GM18507 (cell line): Measurements from ENCODE around the gene ST6GALNAC3.

ENCODE experiments used
- DNase-seq: peaks from one replicate; pipeline ENCODE4 v3.0.0; 2011; ENCODE audit warnings: low read depth; ENCODE audit not compliant: insufficient read length; ENCODE audit errors: extremely low spot score
- FAIRE-seq: peaks from 2 replicates; lab custom pipeline; 2011; peaks lifted over from hg19 to GRCh38; lab: Jason Lieb, UNC

The ST6GALNAC3 gene

DNA sequence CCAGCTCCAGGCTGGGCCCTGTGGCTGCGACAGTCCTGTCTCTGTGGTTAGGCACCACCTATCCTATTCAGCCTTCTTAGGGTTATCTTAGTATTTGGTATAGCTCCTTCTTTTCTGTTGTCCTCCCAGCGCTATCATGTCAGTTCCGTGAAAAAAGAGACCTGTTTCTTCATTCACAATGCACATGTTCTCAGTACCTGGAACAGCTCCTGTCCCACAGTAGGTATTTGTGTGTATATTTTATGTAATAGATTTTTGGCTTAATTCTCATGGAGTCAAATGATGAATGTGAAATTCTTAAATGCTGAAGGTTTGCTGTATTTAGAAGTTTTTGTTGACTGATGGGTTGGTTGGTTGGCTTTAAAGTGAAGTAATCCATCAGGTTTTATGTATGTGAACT is 279.7 kb downstream of the ST6GALNAC3 start:
- DNase-seq: no peak
- FAIRE-seq: no peak

- no peak for DNase-seq
- FAIRE-seq: no peak
Measured at GRCh38 chr1:76366726-76367125, 292.2 kb downstream of the ST6GALNAC3 start.

DNA sequence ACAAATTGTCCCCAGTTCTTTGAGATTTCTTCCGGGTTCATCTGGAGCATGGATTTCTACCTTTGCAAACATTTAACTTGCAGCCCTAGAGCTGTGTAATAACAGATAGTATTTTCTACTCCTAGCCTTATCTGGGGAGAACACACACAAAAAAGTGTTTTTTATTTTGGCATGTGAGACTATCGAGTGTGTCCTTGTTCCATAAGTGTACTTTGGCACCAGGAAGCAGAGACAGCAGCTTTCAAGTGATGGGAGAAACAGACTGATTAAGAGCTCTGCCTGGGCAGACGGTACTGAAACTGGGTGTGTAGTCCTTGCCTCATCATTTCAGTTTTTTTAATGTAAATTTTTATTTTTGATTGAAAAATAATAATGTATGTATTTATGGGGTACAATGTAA is 297.4 kb downstream of the ST6GALNAC3 start:
- FAIRE-seq (no peak), DNase-seq (no peak)

DNA sequence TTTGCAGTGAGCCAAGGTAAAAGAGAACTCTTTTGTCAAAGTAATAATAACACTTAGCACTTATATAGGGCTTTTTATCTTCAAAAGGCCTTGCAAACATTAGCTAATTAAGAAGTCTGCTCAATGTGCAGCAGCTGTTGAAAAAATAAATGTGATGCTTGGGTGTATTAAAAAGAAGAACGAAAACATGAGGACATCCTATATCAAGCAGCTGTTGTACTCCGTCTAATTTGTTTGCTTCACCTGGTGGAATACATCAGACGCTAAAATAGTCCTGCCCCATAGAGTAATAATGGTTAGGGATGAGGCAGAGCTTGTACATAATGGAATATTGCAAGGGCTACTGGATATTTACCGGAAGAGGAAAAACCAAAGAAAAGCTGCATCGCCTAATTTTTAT is 299.5 kb downstream of the ST6GALNAC3 start:
- no peak for FAIRE-seq

DNA sequence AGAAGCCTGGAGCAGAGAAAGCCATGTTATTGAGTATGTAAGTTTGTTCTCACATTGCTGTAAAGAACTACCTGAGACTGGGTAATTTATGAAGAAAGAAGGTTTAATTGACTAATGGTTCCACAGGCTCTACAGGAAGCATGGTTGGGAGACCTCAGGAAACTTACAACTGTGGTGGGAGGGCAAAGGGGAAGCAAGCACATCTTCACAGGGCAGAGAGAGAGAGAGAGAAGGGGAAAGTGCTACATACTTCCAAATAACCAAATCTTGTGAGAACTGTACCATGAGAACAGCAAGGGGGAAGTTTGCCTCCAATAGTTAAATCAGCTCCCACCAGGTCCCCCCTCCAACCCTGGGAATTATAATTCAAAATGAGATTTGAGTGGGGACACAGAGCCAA is 302.7 kb downstream of the ST6GALNAC3 start:
- FAIRE-seq (no peak), DNase-seq (no peak)

More for the DNA sequence above, 299.5 kb downstream of the ST6GALNAC3 start:
- no peak for DNase-seq

GRCh38 chr1:76379506-76379905 is 305.0 kb downstream of the ST6GALNAC3 start:
- FAIRE-seq (no peak), DNase-seq (no peak)

DNA sequence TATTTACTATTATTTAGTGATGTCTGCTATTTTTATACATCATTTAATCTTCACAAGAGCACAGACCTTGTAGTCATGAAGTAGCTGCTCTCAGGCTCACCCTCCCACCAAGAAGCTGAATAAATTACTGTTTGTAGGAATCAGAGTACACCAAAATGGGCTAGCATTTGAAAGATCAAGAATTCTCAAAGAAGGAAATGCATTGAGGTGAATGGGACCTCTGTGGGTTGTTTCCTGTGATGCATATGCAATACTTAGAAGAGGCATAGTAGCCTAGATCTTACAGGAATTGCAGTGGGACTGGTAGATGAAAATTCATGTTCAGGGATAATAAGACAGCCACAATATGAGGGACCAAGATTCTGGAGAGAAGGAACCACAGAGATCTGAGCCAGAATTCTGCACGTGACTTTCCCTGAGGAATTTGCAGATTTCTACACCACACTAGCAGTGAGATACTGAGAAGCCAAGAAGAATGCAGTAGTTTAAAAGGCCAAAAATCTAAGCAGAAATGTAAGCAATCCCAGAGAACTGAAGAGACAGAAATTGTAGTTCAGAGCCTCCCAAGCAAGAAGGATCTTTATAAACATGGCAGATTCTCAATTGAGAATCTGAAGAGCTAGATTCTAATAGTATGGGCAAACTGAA is 307.0 kb downstream of the ST6GALNAC3 start:
- no peak for FAIRE-seq
- DNase-seq: no peak

GRCh38 chr1:76388261-76388660 is 313.7 kb downstream of the ST6GALNAC3 start:
- no peak for FAIRE-seq
- no peak for DNase-seq

GRCh38 chr1:76390456-76390855 is 315.9 kb downstream of the ST6GALNAC3 start:
- DNase-seq (no peak), FAIRE-seq (no peak)

DNA sequence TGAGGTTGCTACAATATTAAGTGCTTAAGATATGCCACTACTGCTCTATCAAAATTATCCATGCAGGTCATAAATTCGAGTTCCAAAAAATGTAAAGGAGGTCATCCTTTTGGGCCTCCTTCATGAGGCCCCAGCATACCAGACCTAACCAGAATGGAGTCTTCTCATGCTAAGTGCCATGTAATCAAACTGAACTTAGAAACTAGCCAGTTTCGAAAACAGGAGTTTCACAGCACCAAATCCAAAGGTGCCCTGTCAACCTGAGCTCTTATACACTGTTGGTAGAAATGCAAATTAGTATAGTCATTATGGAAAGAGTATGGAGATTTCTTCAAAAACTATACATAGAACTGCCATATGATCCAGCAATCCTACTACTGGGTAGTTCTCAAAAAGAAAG is 320.5 kb downstream of the ST6GALNAC3 start:
- FAIRE-seq (no peak), DNase-seq (no peak)

DNA sequence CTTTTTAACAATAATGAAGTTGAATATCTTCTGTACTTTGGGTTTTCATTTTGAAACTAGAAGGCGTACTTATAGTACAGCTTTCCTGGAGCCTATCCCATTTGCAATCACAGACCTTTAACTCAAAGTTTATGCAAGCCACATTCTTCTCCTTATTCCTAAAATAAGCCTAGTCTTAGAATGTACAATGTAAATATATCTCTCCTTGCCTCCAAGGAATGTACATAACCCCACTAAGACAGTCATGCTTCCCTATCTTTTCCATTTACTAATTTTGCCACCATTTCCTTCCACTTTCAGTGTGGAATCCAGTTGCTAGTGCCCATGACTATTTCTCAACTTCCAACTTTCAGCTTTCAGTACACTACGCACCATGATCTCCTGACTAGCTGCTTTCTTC is 327.6 kb downstream of the ST6GALNAC3 start:
- DNase-seq (no peak), FAIRE-seq (no peak)

DNA sequence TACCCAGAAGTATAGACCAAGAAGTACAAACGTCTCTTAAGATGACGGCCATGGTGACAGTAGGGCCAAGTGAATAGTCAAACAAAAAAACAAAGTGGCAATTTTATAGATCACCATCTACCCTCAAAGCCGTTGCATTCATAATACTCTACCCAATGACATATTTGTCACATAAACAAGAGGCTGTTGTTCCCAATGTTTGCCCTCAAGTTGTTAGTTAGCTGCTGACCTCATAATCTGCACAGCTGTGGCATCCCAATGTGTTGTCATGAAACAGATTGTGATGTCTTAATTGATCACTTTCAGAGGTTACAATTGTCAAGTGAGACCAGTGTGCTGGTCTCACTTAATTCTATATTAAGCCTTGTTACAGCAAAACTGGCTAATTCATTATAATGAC is 333.8 kb downstream of the ST6GALNAC3 start:
- DNase-seq: no peak
- FAIRE-seq: no peak

GRCh38 chr1:76410499-76410898 is 336.0 kb downstream of the ST6GALNAC3 start:
- FAIRE-seq (no peak), DNase-seq (no peak)

GRCh38 chr1:76418531-76418930 is 344.0 kb downstream of the ST6GALNAC3 start:
- FAIRE-seq (no peak), DNase-seq (no peak)

GRCh38 chr1:76419603-76420002 is 345.1 kb downstream of the ST6GALNAC3 start:
- DNase-seq (no peak), FAIRE-seq (no peak)

DNA sequence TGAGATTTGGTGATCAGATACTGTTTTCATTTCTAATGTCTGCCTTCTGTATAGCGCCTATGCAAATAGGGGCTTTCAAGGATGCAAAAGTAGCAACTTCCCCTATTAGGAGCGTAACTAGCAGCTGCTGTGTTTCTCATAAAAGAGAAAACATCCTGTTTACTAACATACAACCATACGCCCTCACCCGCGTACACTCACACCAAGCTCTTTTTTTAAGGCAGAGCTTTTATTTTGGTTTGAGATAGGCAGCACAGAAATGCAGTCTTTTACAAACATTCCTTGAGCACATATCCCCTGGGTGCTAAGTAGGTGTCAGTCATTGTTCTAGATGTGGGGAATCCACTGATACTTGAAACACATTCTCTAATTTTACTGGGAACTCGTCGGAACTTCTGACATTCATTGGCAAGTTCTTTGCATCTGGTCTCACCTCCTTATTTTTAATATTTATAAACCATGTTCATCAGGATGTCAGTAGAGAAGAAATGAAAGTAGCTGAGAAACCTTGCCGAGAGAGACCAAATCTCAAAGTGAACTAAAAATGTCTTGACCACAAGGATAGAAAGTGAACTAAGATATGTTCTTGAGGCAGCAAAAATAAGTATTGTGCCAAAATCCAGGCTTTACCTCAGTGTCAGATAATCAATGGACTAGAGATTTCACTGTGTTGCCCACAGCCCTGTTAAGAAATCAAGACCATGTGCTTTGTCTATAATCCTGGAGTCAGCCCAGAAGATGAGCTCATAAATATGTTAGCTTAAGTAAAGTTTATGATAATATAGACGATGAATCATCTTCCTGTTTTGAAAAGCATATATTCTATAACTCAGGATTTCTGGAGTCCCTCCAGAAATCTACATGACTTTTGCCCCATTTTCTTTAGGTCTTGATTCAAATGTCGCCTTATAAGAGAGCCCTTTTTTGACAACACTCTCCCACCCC is 350.9 kb downstream of the ST6GALNAC3 start:
- no peak for DNase-seq

GRCh38 chr1:76426606-76427005 is 352.1 kb downstream of the ST6GALNAC3 start:
- no peak for DNase-seq
- no peak for FAIRE-seq

More for the DNA sequence above, 350.9 kb downstream of the ST6GALNAC3 start:
- peak; percentile 66 for FAIRE-seq

DNA sequence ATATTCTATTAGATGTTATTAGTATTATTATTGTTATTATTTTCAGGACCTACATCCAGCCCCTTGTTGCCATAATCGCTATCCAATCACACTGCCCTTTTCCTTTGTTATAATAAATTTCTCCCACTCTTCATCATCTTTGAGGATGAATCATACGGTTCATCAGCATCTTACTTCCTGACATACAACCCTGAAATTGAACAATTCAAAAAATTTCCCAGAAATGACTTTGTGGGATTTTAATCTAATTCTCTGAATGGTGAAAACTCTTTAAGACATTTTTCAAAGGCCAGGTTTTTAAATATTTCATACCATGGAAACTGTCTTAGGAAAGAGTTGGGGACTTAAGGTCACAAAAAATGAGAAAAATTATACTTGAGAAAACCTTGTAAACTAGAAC is 353.5 kb downstream of the ST6GALNAC3 start:
- FAIRE-seq: no peak

GRCh38 chr1:76430531-76430930 is 356.0 kb downstream of the ST6GALNAC3 start:
- no peak for FAIRE-seq
- no peak for DNase-seq

More for the DNA sequence above, 353.5 kb downstream of the ST6GALNAC3 start:
- DNase-seq: no peak

DNA sequence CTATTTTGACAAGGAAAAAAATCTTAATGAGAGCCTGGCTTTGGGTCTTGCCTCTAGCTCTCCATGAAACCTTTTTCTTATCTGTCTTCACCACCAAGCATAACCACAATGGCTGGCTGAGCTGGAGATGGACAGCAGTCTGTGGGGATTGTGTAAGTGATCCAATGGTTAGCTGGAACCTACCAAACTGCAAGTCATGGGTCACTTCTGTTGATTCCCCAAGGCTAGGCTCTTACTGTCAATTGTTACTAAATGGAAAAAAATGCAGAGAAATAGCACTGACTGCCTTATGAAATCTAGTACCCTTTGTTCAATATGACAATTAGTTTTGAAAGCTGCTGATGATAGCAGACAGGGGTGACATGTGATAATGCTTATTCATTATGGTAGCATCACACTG is 359.0 kb downstream of the ST6GALNAC3 start:
- FAIRE-seq: no peak
- DNase-seq: no peak

GRCh38 chr1:76443217-76443616 is 368.7 kb downstream of the ST6GALNAC3 start:
- DNase-seq (no peak), FAIRE-seq (no peak)
